Measurements from ENCODE around the gene PRPSAP1.
A peak's percentile ranks its signal among the peaks of the same experiment; 100 is the strongest.

The PRPSAP1 gene

GRCh38 chr17:76276069-76276431 lies 77.7 kb downstream of the PRPSAP1 start:
- DNase-seq = no peak

GRCh38 chr17:76275382-76276068 lies 78.2 kb downstream of the PRPSAP1 start:
- no peak for DNase-seq

- DNase-seq = no peak
Measured at GRCh38 chr17:76274112-76274956, 79.4 kb downstream of the PRPSAP1 start.

GRCh38 chr17:76273445-76274111 lies 80.1 kb downstream of the PRPSAP1 start:
- DNase-seq = no peak

GRCh38 chr17:76272541-76273444 lies 80.9 kb downstream of the PRPSAP1 start:
- peak; percentile 53 for DNase-seq

- peak; percentile 83 for DNase-seq
Measured at GRCh38 chr17:76271669-76272540, 81.8 kb downstream of the PRPSAP1 start.

GRCh38 chr17:76270770-76271668 lies 82.7 kb downstream of the PRPSAP1 start:
- DNase-seq = no peak

- peak; percentile 31 for DNase-seq
Measured at GRCh38 chr17:76270127-76270592, 83.6 kb downstream of the PRPSAP1 start.

GRCh38 chr17:76268991-76269981 lies 84.4 kb downstream of the PRPSAP1 start:
- DNase-seq = no peak

GRCh38 chr17:76268015-76268749 lies 85.5 kb downstream of the PRPSAP1 start:
- peak; percentile 83 for DNase-seq

GRCh38 chr17:76267581-76268001 lies 86.1 kb downstream of the PRPSAP1 start:
- DNase-seq = peak; percentile 44

- no peak for DNase-seq
Measured at GRCh38 chr17:76267051-76267576, 86.6 kb downstream of the PRPSAP1 start.

- DNase-seq = peak; percentile 49
Measured at GRCh38 chr17:76266244-76266938, 87.3 kb downstream of the PRPSAP1 start.

- DNase-seq = peak; percentile 63
Measured at GRCh38 chr17:76265624-76266243, 88.0 kb downstream of the PRPSAP1 start.

GRCh38 chr17:76264755-76265623 lies 88.7 kb downstream of the PRPSAP1 start, which contains the start of gene UBALD2:
UBALD2 (plus strand) TSS chr17:76265348; CDS start chr17:76265506, 158 bp downstream.
- peak; percentile 99 for DNase-seq

GRCh38 chr17:76264425-76264754 lies 89.3 kb downstream of the PRPSAP1 start:
- no peak for DNase-seq
